DND-41 (cell line): ENCODE data around the gene TMIE.

Experiments used
- EZH2 ChIP-seq: IDR thresholded peaks from 3 replicates; pipeline ENCODE4 v1.6.1; 2012; ENCODE audit warnings: borderline replicate concordance, low read depth, mild to moderate bottlenecking, moderate library complexity, low read length, inconsistent platforms; ENCODE audit not compliant: severe bottlenecking
- TF ChIP-seq, protein P1 (sequence below): IDR thresholded peaks from 2 replicates; pipeline ENCODE4 v1.5.1; 2012; ENCODE audit warnings: borderline replicate concordance, low read length, moderate library complexity, mild to moderate bottlenecking; ENCODE audit not compliant: poor library complexity, severe bottlenecking; ENCODE audit errors: extremely low read depth

DNA sequence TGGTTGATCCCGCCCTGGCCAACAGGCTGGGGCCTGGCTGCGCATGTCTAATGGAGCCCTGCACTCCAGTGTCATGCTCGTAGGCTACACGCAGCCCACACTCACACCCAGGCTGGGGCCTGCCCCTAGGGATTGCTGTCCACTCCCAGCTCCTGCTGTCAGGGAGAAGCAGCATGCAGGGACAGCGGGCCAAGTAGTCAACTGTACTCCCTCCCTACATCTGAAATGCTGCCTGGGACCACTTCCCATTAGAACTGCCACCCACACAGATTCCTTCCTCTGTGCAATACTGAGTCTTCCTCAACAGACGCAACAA, 23.8 kb upstream of the TMIE start:
- TF ChIP-seq, protein P1, sequence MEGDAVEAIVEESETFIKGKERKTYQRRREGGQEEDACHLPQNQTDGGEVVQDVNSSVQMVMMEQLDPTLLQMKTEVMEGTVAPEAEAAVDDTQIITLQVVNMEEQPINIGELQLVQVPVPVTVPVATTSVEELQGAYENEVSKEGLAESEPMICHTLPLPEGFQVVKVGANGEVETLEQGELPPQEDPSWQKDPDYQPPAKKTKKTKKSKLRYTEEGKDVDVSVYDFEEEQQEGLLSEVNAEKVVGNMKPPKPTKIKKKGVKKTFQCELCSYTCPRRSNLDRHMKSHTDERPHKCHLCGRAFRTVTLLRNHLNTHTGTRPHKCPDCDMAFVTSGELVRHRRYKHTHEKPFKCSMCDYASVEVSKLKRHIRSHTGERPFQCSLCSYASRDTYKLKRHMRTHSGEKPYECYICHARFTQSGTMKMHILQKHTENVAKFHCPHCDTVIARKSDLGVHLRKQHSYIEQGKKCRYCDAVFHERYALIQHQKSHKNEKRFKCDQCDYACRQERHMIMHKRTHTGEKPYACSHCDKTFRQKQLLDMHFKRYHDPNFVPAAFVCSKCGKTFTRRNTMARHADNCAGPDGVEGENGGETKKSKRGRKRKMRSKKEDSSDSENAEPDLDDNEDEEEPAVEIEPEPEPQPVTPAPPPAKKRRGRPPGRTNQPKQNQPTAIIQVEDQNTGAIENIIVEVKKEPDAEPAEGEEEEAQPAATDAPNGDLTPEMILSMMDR, result no peak
- TF ChIP-seq EZH2, result no peak
